SK-N-MC (cell line): Measurements from ENCODE around the gene TRPM4.

Experiments
- EZH2 ChIP-seq: fragments of 200-600 bp; sonication (generic); IDR thresholded peaks from one replicate; pipeline ENCODE4 v1.6.1; 2017; ENCODE audit warnings: antibody characterized with exemption
- FOXP2 ChIP-seq: optimal IDR thresholded peaks from 2 replicates; pipeline ENCODE3; 2011; ENCODE audit warnings: mild to moderate bottlenecking, moderate library complexity; ENCODE audit not compliant: insufficient read depth; ENCODE audit errors: extremely low read length, control extremely low read depth
- POLR2AphosphoS5 ChIP-seq: IDR thresholded peaks from 2 replicates; pipeline ENCODE4 v1.6.1; 2012; ENCODE audit warnings: mild to moderate bottlenecking, low read depth, low read length, borderline replicate concordance

DNA sequence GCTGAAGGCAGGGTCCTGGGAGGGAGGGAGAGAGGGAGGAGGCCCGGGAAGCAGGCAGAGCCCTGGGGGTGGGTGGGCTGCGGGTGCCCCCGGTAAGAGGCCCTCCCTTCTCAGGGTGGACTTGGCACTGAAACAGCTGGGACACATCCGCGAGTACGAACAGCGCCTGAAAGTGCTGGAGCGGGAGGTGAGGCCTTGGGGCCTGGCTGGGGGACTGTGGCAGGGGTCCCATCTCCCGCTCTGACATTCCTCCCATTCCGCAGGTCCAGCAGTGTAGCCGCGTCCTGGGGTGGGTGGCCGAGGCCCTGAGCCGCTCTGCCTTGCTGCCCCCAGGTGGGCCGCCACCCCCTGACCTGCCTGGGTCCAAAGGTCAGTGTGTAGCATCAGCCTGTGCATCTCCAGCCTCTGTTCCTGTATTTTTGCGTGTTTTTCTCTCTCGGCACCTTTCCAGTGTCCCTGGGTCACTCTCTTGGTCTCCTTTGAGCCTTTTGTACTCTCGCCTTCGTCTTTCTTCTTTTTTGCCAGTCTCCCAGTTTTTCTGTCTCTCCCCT, 53.4 kb downstream of the TRPM4 start:
- TF ChIP-seq POLR2AphosphoS5 (no peak; the same call in 1 of the 2 replicates), EZH2 (no peak), FOXP2 (no peak)
